ENCODE results near the gene NDRG4. TPM values are rescaled to one million over a fixed set of nuclear protein-coding genes. Genes with fewer than 3 reads are reported as not detected.

NDRG4 gene
- total RNA-seq, 1 donor from 2014 or later: 3.6 TPM

- DNase-seq (ENCODE audit: low spot score): no peak
- Mint-ChIP-seq H3K9me3 (no peaks in the 10 kb centered on the region), H3K4me1 (ENCODE audit: low read depth) (peaks cover 12% of the 10 kb centered on the region), H3K4me3 (ENCODE audit: low read depth) (no peak overlapping the region), H3K27me3 (ENCODE audit: low read depth) (peaks cover 24% of the 10 kb centered on the region), H3K36me3 (ENCODE audit: low read depth) (no peaks in the 10 kb centered on the region), H3K27ac (no peak overlapping the region)
- intact Hi-C loops (cut with micrococcal nuclease): no loop called here
Observed at GRCh38 chr16:58460219-58460610, 39.7 kb upstream of the NDRG4 start.

- Mint-ChIP-seq H3K27ac (no peak overlapping the region), H3K4me3 (ENCODE audit: low read depth) (no peak overlapping the region), H3K36me3 (ENCODE audit: low read depth) (no peaks in the 10 kb centered on the region), H3K27me3 (ENCODE audit: low read depth) (peaks cover 32% of the 10 kb centered on the region), H3K9me3 (no peaks in the 10 kb centered on the region), H3K4me1 (ENCODE audit: low read depth) (peaks cover 12% of the 10 kb centered on the region)
- intact Hi-C loops (cut with micrococcal nuclease): no loop called here
- DNase-seq (ENCODE audit: low spot score): no peak
Observed at GRCh38 chr16:58461056-58461455, 38.9 kb upstream of the NDRG4 start.

- no peaks in the 10 kb centered on the region for H3K36me3 Mint-ChIP-seq (ENCODE audit: low read depth)
- peaks cover 12% of the 10 kb centered on the region for H3K4me1 Mint-ChIP-seq (ENCODE audit: low read depth)
- intact Hi-C loops (cut with micrococcal nuclease): no loop called here
Observed at GRCh38 chr16:58461640-58462039, 38.3 kb upstream of the NDRG4 start.

GRCh38 chr16:58462089-58462488, 37.9 kb upstream of the NDRG4 start:
- intact Hi-C loops (cut with micrococcal nuclease): no loop called here
- no peaks in the 10 kb centered on the region for H3K9me3 Mint-ChIP-seq
- DNase-seq (ENCODE audit: low spot score): no peak
- peaks cover 42% of the 10 kb centered on the region for H3K27me3 Mint-ChIP-seq (ENCODE audit: low read depth)
- no peaks in the 10 kb centered on the region for H3K36me3 Mint-ChIP-seq (ENCODE audit: low read depth)
- peaks cover 12% of the 10 kb centered on the region for H3K4me1 Mint-ChIP-seq (ENCODE audit: low read depth)
- peak overlapping the region; percentile 0 for H3K4me3 Mint-ChIP-seq (ENCODE audit: low read depth)
- H3K27ac Mint-ChIP-seq: no peak overlapping the region

More at GRCh38 chr16:58461640-58462039, 38.3 kb upstream of the NDRG4 start:
- Mint-ChIP-seq H3K9me3 (no peaks in the 10 kb centered on the region), H3K27ac (no peak overlapping the region), H3K4me3 (ENCODE audit: low read depth) (no peak overlapping the region), H3K27me3 (ENCODE audit: low read depth) (peaks cover 38% of the 10 kb centered on the region)
- DNase-seq (ENCODE audit: low spot score): no peak

- peaks cover 12% of the 10 kb centered on the region for H3K4me1 Mint-ChIP-seq (ENCODE audit: low read depth)
- peaks cover 44% of the 10 kb centered on the region for H3K27me3 Mint-ChIP-seq (ENCODE audit: low read depth)
- no peaks in the 10 kb centered on the region for H3K36me3 Mint-ChIP-seq (ENCODE audit: low read depth)
- intact Hi-C loops (cut with micrococcal nuclease): no loop called here
- peak overlapping the region; percentile 0 for H3K4me3 Mint-ChIP-seq (ENCODE audit: low read depth)
- H3K27ac Mint-ChIP-seq: no peak overlapping the region
- DNase-seq (ENCODE audit: low spot score): no peak
- H3K9me3 Mint-ChIP-seq: no peaks in the 10 kb centered on the region
Observed at GRCh38 chr16:58462499-58462996, 37.4 kb upstream of the NDRG4 start.

GRCh38 chr16:58462997-58463941, 36.7 kb upstream of the NDRG4 start:
- Mint-ChIP-seq H3K4me3 (ENCODE audit: low read depth) (no peak overlapping the region), H3K4me1 (ENCODE audit: low read depth) (peaks cover 12% of the 10 kb centered on the region), H3K36me3 (ENCODE audit: low read depth) (no peaks in the 10 kb centered on the region), H3K27me3 (ENCODE audit: low read depth) (peaks cover 47% of the 10 kb centered on the region), H3K27ac (no peak overlapping the region), H3K9me3 (no peaks in the 10 kb centered on the region)
- intact Hi-C loops (cut with micrococcal nuclease): no loop called here
- no peak for DNase-seq (ENCODE audit: low spot score)

- no peaks in the 10 kb centered on the region for H3K9me3 Mint-ChIP-seq
- H3K4me3 Mint-ChIP-seq (ENCODE audit: low read depth): no peak overlapping the region
- peaks cover 8% of the 10 kb centered on the region for H3K4me1 Mint-ChIP-seq (ENCODE audit: low read depth)
- H3K27ac Mint-ChIP-seq: no peak overlapping the region
- peaks cover 57% of the 10 kb centered on the region for H3K27me3 Mint-ChIP-seq (ENCODE audit: low read depth)
- intact Hi-C loops (cut with micrococcal nuclease): no loop called here
- DNase-seq (ENCODE audit: low spot score): no peak
- H3K36me3 Mint-ChIP-seq (ENCODE audit: low read depth): no peaks in the 10 kb centered on the region
Observed at GRCh38 chr16:58464047-58464915, 35.7 kb upstream of the NDRG4 start.

- H3K4me3 Mint-ChIP-seq (ENCODE audit: low read depth): no peak overlapping the region
Observed at GRCh38 chr16:58464916-58465731, 34.8 kb upstream of the NDRG4 start.

GRCh38 chr16:58465817-58466216, 34.1 kb upstream of the NDRG4 start:
- Mint-ChIP-seq H3K27ac (no peak overlapping the region), H3K4me3 (ENCODE audit: low read depth) (no peak overlapping the region), H3K4me1 (ENCODE audit: low read depth) (peaks cover 2% of the 10 kb centered on the region), H3K9me3 (no peaks in the 10 kb centered on the region), H3K36me3 (ENCODE audit: low read depth) (no peaks in the 10 kb centered on the region), H3K27me3 (ENCODE audit: low read depth) (peaks cover 63% of the 10 kb centered on the region)
- no peak for DNase-seq (ENCODE audit: low spot score)
- intact Hi-C loops (cut with micrococcal nuclease): no loop called here

More at GRCh38 chr16:58464916-58465731, 34.8 kb upstream of the NDRG4 start:
- intact Hi-C loops (cut with micrococcal nuclease): no loop called here
- Mint-ChIP-seq H3K36me3 (ENCODE audit: low read depth) (no peaks in the 10 kb centered on the region), H3K9me3 (no peaks in the 10 kb centered on the region), H3K27ac (no peak overlapping the region), H3K27me3 (ENCODE audit: low read depth) (peaks cover 60% of the 10 kb centered on the region), H3K4me1 (ENCODE audit: low read depth) (peaks cover 4% of the 10 kb centered on the region)
- no peak for DNase-seq (ENCODE audit: low spot score)

- Mint-ChIP-seq H3K36me3 (ENCODE audit: low read depth) (no peaks in the 10 kb centered on the region), H3K27ac (no peak overlapping the region), H3K9me3 (no peaks in the 10 kb centered on the region), H3K4me3 (ENCODE audit: low read depth) (no peak overlapping the region), H3K4me1 (ENCODE audit: low read depth) (no peaks in the 10 kb centered on the region), H3K27me3 (ENCODE audit: low read depth) (peaks cover 61% of the 10 kb centered on the region)
- intact Hi-C loops (cut with micrococcal nuclease): no loop called here
- no peak for DNase-seq (ENCODE audit: low spot score)
Observed at GRCh38 chr16:58466396-58466795, 33.5 kb upstream of the NDRG4 start.

- no peak overlapping the region for H3K4me3 Mint-ChIP-seq (ENCODE audit: low read depth)
- H3K9me3 Mint-ChIP-seq: no peaks in the 10 kb centered on the region
- peaks cover 47% of the 10 kb centered on the region for H3K27me3 Mint-ChIP-seq (ENCODE audit: low read depth)
- no peak overlapping the region for H3K27ac Mint-ChIP-seq
- no peaks in the 10 kb centered on the region for H3K4me1 Mint-ChIP-seq (ENCODE audit: low read depth)
- no peaks in the 10 kb centered on the region for H3K36me3 Mint-ChIP-seq (ENCODE audit: low read depth)
- no peak for DNase-seq (ENCODE audit: low spot score)
- intact Hi-C loops (cut with micrococcal nuclease): no loop called here
Observed at GRCh38 chr16:58467905-58468304, 32.0 kb upstream of the NDRG4 start.

Measured in activated T-helper 2 cell treated with anti-CD3 and anti-CD28 coated beads, Interferon-gamma antibody, Interleukin-2, Interleukin-4, amounts not matched to agents 10 μg/mL and 5 μg/mL and 100 μg/mL, durations not matched to agents 14 hours and 24 hours and 36 hours (primary cell).